ENCODE results near the gene SORCS2.

- TF ChIP-seq CTCF (IDR thresholded peaks at IDR 0.05) (no peak), POLR2A (IDR thresholded peaks at IDR 0.05) (no peak)
These were observed 587.1 kb downstream of the SORCS2 start for GRCh38 chr4:7779432-7779768.

All from esophagus squamous epithelium (tissue), 4 donors.